Right lobe of liver (tissue), 4 donors: ENCODE results near the gene HCN4.

Experiments
- POLR2A ChIP-seq: fragments of 450-650 bp; IDR thresholded peaks from one replicate; pipeline ENCODE4 v1.6.1; 2017; ENCODE audit warnings: antibody characterized with exemption, mild to moderate bottlenecking
- TF ChIP-seq, protein P1 (sequence below), 4 donors: fragments of 200-600 bp in 3 of 4; fragments of 450-650 bp in 1 of 4; IDR thresholded peaks; one replicate each; pipeline versions ENCODE4 v1.5.1 to v1.8.0; 2016 to 2022; ENCODE audit warnings: antibody characterized with exemption in 4 of 4, mild to moderate bottlenecking in 2 of 4
- donor health status: DM: no; HTN: no; CAD: no.
- donor health status: DM: no; HTN: no; CAD: no.
- donor health status: DM: no; HTN: yes; CAD: no.

DNA sequence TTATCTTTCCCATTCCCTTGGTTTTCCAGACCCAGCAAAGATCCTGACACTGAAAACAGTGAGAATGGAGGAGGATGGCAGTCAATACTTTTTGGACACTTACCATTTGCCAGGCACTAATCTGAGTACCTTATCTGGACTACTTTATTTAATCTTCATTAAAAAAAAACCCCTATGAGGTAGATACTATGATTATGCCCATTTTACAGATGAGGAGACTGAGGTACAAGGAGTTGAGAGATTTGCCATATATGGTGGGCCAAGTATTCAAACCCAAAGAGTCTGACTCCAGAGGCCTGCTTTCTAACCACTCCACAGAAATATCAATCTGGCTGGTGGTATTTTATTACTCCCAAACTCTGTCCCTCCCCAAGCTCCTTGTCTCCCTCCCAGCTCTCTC is 19.6 kb downstream of the HCN4 start:
- TF ChIP-seq, protein P1, sequence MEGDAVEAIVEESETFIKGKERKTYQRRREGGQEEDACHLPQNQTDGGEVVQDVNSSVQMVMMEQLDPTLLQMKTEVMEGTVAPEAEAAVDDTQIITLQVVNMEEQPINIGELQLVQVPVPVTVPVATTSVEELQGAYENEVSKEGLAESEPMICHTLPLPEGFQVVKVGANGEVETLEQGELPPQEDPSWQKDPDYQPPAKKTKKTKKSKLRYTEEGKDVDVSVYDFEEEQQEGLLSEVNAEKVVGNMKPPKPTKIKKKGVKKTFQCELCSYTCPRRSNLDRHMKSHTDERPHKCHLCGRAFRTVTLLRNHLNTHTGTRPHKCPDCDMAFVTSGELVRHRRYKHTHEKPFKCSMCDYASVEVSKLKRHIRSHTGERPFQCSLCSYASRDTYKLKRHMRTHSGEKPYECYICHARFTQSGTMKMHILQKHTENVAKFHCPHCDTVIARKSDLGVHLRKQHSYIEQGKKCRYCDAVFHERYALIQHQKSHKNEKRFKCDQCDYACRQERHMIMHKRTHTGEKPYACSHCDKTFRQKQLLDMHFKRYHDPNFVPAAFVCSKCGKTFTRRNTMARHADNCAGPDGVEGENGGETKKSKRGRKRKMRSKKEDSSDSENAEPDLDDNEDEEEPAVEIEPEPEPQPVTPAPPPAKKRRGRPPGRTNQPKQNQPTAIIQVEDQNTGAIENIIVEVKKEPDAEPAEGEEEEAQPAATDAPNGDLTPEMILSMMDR (IDR thresholded peaks at IDR 0.05), result no peak
- TF ChIP-seq POLR2A, result no peak
